BE2C (cell line): Measurements from ENCODE around the gene C1QTNF1.

Experiments used
- DNase-seq: peaks from one replicate; pipeline ENCODE4 v3.0.0-alpha.2; 2020
- H3K27me3 ChIP-seq: fragments of 250-450 bp; sonication (Bioruptor Pico); 2 replicates; pipeline ENCODE4 v1.5.1; 2020; ENCODE audit warnings: mild to moderate bottlenecking
- H3K36me3 ChIP-seq: fragments of 250-450 bp; sonication (Bioruptor Pico); 2 replicates; pipeline ENCODE4 v1.5.1; 2020; ENCODE audit warnings: mild to moderate bottlenecking
- H3K4me1 ChIP-seq: fragments of 250-450 bp; sonication (Bioruptor Pico); 2 replicates; pipeline ENCODE4 v1.5.1; 2020
- H3K4me3 ChIP-seq: 2 replicates; pipeline ENCODE4 v1.5.1; 2011; ENCODE audit warnings: low read depth, low read length
- H3K9me3 ChIP-seq: fragments of 250-450 bp; sonication (Bioruptor Pico); 2 replicates; pipeline ENCODE4 v1.5.1; 2020
- CTCF ChIP-seq: IDR thresholded peaks from 2 replicates; pipeline ENCODE4 v1.5.1; 2012; ENCODE audit warnings: mild to moderate bottlenecking, low read depth, low read length

The C1QTNF1 gene

GRCh38 chr17:79045842-79046196, 21.9 kb downstream of the C1QTNF1 start:
- peak; percentile 82 for DNase-seq
- TF ChIP-seq CTCF, result peak; percentile 96
- Histone ChIP-seq H3K4me1 (peaks cover 5% of the 10 kb centered on the region), H3K27me3 (no peaks in the 10 kb centered on the region), H3K4me3 (peak overlapping the region; percentile 44), H3K36me3 (no peaks in the 10 kb centered on the region), H3K9me3 (no peaks in the 10 kb centered on the region)

- H3K4me3 ChIP-seq, result peak overlapping the region; percentile 44
- no peak for TF ChIP-seq CTCF
- H3K4me1 ChIP-seq, result peaks cover 5% of the 10 kb centered on the region
- H3K36me3 ChIP-seq, result no peaks in the 10 kb centered on the region
- H3K9me3 ChIP-seq, result no peaks in the 10 kb centered on the region
- no peaks in the 10 kb centered on the region for H3K27me3 ChIP-seq
- peak; percentile 38 for DNase-seq
These were observed 22.4 kb downstream of the C1QTNF1 start for GRCh38 chr17:79046197-79046915.

DNA sequence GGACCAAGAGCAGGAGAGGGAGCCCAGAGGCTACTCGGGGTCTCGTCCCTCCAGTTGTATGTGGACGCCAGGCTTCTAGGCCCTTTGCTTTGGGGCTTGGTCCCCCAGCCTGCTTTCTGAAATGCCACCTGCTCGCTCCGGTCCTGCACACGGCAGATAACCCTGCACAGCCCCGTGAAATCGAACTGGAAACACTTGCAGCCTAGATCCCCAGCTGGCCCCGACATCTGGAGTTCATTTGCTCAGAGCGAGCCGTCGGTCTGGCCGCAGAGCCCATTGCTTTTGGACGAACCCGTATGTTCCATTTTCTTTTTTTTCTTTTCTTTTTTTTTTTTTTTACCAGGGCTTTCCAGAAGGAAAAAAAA, 22.9 kb downstream of the C1QTNF1 start:
- Histone ChIP-seq H3K27me3 (no peaks in the 10 kb centered on the region), H3K4me1 (peaks cover 5% of the 10 kb centered on the region), H3K36me3 (no peaks in the 10 kb centered on the region), H3K9me3 (no peaks in the 10 kb centered on the region), H3K4me3 (peak overlapping the region; percentile 44)
- peak; percentile 61 for DNase-seq
- no peak for TF ChIP-seq CTCF

DNA sequence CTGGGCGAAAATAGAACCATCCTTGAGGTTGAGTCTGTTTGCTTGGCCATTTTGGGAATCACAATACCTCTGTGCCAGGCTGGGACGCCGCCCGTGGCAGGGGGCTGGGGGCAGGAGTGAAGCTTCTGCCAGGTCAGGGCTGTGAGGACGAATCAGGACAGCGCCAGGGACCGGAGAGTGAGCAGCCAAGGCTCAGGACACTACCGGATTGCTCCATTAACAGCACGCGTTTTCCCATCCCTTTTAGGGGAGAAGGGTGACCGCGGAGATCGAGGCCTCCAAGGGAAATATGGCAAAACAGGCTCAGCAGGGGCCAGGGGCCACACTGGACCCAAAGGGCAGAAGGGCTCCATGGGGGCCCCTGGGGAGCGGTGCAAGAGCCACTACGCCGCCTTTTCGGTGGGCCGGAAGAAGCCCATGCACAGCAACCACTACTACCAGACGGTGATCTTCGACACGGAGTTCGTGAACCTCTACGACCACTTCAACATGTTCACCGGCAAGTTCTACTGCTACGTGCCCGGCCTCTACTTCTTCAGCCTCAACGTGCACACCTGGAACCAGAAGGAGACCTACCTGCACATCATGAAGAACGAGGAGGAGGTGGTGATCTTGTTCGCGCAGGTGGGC, 23.4 kb downstream of the C1QTNF1 start:
- no peak for TF ChIP-seq CTCF
- no peak for DNase-seq
- Histone ChIP-seq H3K4me3 (no peak overlapping the region), H3K36me3 (no peaks in the 10 kb centered on the region), H3K4me1 (peaks cover 5% of the 10 kb centered on the region), H3K27me3 (no peaks in the 10 kb centered on the region), H3K9me3 (no peaks in the 10 kb centered on the region)

DNA sequence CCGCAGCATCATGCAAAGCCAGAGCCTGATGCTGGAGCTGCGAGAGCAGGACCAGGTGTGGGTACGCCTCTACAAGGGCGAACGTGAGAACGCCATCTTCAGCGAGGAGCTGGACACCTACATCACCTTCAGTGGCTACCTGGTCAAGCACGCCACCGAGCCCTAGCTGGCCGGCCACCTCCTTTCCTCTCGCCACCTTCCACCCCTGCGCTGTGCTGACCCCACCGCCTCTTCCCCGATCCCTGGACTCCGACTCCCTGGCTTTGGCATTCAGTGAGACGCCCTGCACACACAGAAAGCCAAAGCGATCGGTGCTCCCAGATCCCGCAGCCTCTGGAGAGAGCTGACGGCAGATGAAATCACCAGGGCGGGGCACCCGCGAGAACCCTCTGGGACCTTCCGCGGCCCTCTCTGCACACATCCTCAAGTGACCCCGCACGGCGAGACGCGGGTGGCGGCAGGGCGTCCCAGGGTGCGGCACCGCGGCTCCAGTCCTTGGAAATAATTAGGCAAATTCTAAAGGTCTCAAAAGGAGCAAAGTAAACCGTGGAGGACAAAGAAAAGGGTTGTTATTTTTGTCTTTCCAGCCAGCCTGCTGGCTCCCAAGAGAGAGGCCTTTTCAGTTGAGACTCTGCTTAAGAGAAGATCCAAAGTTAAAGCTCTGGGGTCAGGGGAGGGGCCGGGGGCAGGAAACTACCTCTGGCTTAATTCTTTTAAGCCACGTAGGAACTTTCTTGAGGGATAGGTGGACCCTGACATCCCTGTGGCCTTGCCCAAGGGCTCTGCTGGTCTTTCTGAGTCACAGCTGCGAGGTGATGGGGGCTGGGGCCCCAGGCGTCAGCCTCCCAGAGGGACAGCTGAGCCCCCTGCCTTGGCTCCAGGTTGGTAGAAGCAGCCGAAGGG, 24.2 kb downstream of the C1QTNF1 start:
- Histone ChIP-seq H3K4me3 (no peak overlapping the region), H3K36me3 (no peaks in the 10 kb centered on the region), H3K4me1 (peaks cover 5% of the 10 kb centered on the region), H3K27me3 (no peaks in the 10 kb centered on the region), H3K9me3 (no peaks in the 10 kb centered on the region)
- no peak for TF ChIP-seq CTCF
- DNase-seq, result no peak
